ENCODE results near the gene FOXD4.
"Not testable (repeated sequence)": the region's sequence is repeated elsewhere in the genome, so short reads cannot be mapped to it uniquely, and the experiment has no call there.

FOXD4 gene

GRCh38 chr9:117995-118467 is at the start of gene FOXD4:
Gene FOXD4, minus strand, starts transcription at chr9:118417. Its CDS starts 298 bp downstream, at chr9:118119.
- not testable (repeated sequence) for DNase-seq

GRCh38 chr9:159871-160270 is 41.7 kb upstream of the FOXD4 start:
- not testable (repeated sequence) for DNase-seq

GRCh38 chr9:151173-151572 is 33.0 kb upstream of the FOXD4 start:
- not testable (repeated sequence) for DNase-seq

GRCh38 chr9:139880-140279 is 21.7 kb upstream of the FOXD4 start:
- not testable (repeated sequence) for DNase-seq

- not testable (repeated sequence) for DNase-seq
Measured at GRCh38 chr9:117144-117994, 848 bp downstream of the FOXD4 start.

- not testable (repeated sequence) for DNase-seq
Measured at GRCh38 chr9:116239-117077, 1.8 kb downstream of the FOXD4 start.

- not testable (repeated sequence) for DNase-seq
Measured at GRCh38 chr9:115118-115451, 3.1 kb downstream of the FOXD4 start.

- not testable (repeated sequence) for DNase-seq
Measured at GRCh38 chr9:114267-115117, 3.7 kb downstream of the FOXD4 start.

- DNase-seq, result peak; percentile 25
Measured at GRCh38 chr9:113468-114266, 4.5 kb downstream of the FOXD4 start.

- DNase-seq, result not testable (repeated sequence)
Measured at GRCh38 chr9:112589-113467, 5.4 kb downstream of the FOXD4 start.

- DNase-seq, result not testable (repeated sequence)
Measured at GRCh38 chr9:110672-111071, 7.5 kb downstream of the FOXD4 start.

GRCh38 chr9:109540-109939 is 8.7 kb downstream of the FOXD4 start:
- not testable (repeated sequence) for DNase-seq

GRCh38 chr9:108742-109495 is 9.3 kb downstream of the FOXD4 start:
- not testable (repeated sequence) for DNase-seq

GRCh38 chr9:105991-106390 is 12.2 kb downstream of the FOXD4 start:
- DNase-seq, result not testable (repeated sequence)

GRCh38 chr9:100430-100829 is 17.8 kb downstream of the FOXD4 start:
- not testable (repeated sequence) for DNase-seq

- not testable (repeated sequence) for DNase-seq
Measured at GRCh38 chr9:99867-100266, 18.4 kb downstream of the FOXD4 start.

- not testable (repeated sequence) for DNase-seq
Measured at GRCh38 chr9:98775-99174, 19.4 kb downstream of the FOXD4 start.

- DNase-seq, result not testable (repeated sequence)
Measured at GRCh38 chr9:94992-95391, 23.2 kb downstream of the FOXD4 start.

- DNase-seq, result not testable (repeated sequence)
Measured at GRCh38 chr9:94323-94722, 23.9 kb downstream of the FOXD4 start.

- DNase-seq, result not testable (repeated sequence)
Measured at GRCh38 chr9:93909-94308, 24.3 kb downstream of the FOXD4 start.
